Measurements from ENCODE around the gene GAS7.

Gene GAS7

DNA sequence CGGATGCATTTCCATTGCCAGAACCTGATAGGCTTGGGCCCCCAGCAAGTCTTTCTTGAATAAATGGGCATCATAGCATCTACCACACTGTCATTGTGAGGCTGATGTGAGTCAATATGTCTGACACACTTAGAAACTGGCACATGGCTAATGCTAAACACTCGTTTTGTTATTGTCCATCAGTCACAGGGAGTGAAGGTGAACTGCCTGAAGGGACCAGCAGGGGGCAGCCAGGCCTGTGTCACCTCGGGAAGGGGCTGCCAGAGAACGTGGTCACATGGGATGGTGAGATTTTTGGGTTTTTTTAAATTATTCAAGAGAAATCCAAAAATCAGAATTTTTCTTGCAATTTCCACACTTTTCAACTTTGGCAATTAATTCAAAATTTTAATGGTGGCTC is 292.5 kb downstream of the GAS7 start:
- no peak for DNase-seq

- DNase-seq: no peak
Measured at GRCh38 chr17:9905078-9905415, 293.4 kb downstream of the GAS7 start, which contains the start of gene RCVRN. Gene RCVRN, minus strand, starts transcription at chr17:9905271. Its CDS starts 91 bp downstream, at chr17:9905180.

GRCh38 chr17:9904277-9905077 is 293.9 kb downstream of the GAS7 start:
- DNase-seq: no peak

DNA sequence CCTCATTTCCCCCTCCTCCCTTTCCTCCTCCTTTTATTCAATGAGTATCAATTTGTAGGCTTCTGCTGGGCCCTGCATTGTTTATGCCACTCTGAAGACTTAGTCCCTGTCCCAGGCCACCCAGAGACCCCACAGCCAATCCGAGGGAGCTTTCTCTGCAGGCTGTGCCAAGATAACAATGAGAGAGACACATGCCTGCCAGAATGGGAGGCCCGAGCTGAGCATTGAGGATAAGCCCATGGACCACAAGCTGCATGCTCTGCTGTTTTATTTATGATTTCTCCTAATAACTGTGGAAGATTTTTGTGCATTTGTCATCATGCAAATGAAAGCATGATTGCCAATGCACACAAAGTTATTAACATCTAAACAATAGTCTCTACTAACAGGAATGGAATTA is 296.3 kb downstream of the GAS7 start:
- DNase-seq: no peak

DNA sequence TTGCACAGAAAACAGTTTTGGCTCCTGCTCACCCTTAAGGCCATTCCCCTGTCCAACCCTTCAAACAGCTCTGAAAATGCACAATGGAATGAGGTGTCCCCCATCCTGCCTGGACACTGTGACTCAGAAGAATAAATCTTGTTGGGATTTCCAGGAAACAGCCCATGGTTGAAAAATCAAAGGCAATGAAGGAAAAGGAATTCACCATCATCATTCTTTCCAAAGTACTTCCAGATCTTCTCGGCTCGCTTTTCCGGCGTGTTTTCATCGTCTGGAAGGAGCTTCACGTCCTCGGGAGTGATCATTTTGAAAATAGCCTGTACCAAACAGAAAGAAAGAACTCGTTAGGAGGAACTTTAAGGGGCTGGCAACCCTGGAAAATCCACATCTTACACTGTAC is 297.6 kb downstream of the GAS7 start:
- no peak for DNase-seq

- DNase-seq: no peak
Measured at GRCh38 chr17:9900044-9900594, 298.3 kb downstream of the GAS7 start.

DNA sequence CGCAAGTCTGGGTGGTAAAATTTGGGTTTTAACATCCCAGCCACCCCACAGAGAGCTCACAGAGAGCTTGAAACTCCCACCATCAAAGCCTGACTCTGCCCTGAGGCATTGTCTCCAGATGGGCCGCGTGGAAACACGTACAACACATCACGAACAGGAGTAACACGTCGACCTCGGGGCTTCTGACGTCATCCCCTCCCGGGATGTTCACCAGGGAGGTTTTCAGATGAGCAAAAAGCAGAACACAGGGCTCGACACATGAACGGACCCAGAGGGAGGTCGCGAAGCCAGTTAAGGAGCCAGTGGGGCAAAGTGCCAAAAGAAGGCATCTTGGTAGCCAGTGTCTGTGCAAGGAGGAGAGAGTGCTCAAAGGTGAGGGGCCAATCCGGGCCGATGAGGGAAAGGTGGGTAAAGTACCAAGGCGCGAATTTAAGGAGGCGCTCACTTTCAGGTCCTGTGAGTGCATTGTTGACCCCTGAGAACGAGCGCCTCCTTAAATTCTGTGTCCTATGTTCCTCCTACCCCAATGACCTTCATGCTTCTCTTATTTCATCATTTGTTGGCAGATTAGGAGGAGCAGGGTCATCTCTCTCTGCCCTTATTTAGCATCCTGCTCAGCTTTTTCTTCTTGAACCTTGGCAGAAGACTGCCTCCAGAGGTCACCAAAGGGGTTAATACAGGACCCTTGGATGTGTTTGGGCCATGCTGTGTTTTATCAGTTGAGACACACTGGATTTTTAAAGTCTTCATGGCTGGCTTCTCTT is 298.9 kb downstream of the GAS7 start:
- no peak for DNase-seq

DNA sequence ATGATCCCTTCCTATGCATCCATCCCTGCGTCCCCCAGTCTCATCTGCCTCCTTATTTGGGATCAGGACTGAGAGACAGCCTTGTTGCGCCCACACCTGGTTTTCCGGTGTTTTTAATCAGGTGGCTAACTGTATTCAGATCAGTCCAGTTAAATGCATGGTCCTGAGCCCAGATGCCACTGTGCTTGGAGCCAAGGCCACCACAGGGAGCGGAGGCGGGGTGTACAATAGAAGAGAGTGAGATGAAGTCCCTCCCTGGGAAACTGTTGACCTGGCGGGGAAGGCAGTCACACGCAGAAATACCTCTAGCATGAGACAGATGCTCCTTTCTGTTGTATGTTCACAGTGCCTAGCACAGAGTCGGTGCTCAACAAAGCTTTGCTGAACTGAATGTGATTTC is 299.6 kb downstream of the GAS7 start:
- DNase-seq: no peak

GRCh38 chr17:9897372-9897968 is 300.9 kb downstream of the GAS7 start:
- no peak for DNase-seq

GRCh38 chr17:9895923-9896322 is 302.5 kb downstream of the GAS7 start:
- no peak for DNase-seq

GRCh38 chr17:9894231-9894630 is 304.2 kb downstream of the GAS7 start:
- DNase-seq: no peak

DNA sequence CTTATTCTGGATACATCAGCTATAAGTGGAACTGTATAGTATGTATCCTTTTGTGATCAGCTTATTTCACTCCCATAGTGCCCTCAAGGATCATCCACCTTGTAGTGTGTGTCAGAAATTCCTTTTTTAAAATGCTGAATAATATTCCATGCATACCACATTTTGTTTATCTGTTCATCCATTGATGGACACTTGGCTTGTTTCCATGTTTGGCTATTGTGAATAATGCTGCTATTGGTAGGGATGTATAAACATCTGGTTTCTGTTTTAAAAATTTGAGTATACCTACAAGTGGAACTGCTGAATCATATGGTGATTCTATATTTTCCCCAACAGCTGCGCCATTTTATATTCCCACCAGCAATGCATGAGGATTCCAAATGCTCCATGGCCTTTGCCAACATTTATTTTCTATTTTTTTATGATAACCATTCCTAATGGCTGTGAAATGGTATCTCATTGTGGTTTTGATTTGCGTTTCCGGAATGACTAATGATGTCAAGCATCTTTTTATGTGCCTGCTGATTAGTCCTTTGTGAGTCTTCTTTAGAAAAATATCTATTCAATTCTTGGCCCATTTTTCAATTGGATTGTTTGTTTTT is 304.9 kb downstream of the GAS7 start:
- no peak for DNase-seq

GRCh38 chr17:9890124-9890523 is 308.3 kb downstream of the GAS7 start:
- no peak for DNase-seq

DNA sequence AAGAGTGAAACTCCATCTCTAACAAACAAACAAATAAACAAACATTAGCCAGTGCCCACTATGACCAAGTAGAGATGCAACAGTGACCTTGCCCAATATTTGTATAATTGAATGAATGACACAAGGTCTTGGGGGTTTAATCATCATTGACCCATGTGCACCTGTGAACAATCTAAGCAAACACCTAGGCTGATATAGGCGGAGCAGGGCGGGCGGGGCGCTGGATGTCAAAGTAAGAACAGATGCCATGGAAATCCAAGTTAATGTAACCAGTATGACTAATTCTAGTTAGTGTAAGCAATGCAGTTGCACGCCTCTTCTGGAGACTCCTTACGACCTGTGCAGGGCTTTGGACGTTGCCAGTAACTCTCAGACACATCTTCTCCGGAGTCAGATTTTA is 310.9 kb downstream of the GAS7 start:
- DNase-seq: no peak

DNA sequence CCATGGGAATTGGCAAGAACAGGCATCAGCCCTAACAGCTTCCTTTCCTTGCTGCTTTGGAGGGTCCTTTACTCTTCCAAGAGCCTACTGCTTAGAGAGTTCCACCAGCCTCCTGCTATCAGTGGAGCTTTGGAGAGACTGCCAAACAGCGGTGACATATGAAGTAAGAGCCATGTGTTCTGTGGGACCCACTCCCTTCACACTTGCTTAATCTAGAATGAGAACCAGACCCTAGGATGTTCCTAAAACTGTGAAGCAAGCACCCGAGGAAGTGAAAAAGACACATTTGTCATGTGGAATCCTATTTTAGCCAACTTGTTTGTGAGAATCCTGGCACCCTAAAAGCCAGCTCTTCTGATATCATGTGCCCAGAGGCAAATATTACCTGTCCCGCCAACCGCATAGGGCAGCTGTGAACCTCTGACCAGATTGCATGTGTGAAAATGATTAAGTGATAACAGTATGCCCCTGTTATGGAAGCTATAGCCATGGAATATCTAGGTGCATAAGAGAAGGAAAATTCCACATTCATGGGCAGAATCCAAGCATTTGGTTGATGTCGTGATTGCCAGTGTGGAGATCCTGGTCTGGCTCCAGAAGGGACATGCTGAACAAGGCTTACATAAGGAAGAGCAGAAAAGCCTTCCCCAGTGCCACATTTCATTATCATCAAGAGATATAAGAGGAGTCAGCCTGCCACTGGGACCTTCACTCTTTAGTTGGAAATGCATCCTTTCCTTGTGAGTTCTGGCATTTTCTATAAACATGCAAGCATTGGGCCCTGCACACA is 312.1 kb downstream of the GAS7 start:
- no peak for DNase-seq

DNA sequence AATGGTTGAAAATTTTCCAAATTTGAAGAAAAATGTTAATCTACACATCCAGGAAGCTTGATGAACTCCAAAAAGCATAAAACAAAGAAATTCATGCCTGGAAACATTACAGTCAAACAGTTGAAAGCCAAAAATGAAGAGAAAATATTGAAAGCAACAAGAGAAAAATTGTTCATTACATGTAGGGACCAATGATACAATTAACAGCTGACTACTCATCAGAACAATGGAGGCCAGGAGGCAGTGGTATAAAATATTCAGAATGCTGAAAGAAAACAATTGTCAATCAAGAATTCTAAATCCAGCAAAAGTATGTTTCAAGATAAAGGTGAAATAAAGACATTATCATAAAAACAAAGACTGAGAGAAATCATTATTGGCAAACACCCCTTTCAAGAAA is 315.0 kb downstream of the GAS7 start:
- no peak for DNase-seq

DNA sequence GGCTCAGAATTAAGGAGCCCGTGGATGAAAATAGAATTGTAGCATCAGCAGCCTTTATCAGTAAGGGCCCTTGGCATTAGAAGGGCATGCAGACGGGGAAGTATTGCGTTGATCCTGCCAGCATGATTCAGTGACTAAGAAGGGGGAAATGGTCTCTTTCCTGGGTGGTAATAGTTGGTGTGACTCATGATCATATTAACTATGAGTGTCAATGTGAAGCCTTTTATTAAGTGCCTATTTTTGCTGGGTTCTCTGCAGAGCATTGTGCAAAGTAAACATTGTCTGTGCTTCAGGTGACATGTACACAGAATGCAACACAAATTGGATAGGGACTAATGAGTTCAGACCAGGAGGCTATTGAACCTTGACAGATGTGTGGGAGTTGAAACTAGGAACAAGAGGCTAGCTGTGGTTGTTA is 317.8 kb downstream of the GAS7 start:
- no peak for DNase-seq

DNA sequence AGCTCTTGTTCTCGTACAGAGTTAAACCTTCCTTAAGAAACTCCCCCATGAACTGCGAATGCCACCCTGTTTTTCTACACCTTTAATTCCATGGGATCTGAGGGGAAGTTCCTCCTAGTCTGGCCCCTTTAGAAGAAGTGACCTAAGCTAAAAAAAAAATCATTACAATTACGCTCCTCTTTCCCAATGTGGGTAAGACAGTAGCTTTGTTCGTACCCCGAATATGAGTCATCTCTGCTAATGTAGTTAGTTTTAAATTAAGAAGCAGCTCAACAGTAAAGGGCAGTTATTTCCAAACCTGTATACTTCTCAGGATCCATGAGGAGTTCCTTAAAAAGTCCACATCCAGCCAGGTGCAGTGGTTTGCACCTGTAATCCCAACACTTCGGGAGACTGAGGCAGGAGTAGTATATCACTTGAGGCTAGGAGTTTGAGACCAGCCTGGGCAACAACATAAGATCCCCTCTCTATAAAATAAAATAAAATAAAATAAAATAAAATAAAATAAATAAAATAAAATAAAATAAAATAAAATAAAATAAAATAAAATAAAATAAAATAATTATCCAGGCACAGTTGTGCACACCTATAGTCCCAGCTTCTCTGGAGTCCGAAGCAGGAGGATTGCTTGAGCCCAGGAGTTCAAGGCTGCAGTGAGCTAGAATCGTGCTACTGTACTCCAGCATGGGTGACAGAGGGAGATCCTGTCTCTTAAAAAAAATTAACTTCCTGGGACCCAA is 319.4 kb downstream of the GAS7 start:
- no peak for DNase-seq

DNA sequence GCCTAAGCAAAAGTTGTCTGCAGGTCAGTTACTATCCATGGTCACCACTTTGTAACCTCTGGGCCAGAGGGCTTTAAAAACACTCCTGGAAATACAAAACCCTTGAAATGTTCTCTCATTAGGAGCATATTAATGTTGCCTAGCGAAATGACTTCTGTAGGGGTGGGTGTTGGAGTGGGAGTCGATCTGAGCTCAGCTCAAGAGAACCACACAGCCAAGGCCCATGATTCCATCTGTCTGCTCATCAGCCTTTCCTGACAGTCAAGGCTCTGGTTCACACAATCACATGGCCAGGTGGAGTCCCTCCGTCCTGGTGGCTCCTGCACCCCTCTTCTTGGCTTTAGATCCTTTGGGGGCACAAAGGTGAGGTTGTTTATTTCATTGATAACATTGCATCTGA is 320.1 kb downstream of the GAS7 start:
- no peak for DNase-seq

- no peak for DNase-seq
Measured at GRCh38 chr17:9875441-9875840, 323.0 kb downstream of the GAS7 start.

- DNase-seq: no peak
Measured at GRCh38 chr17:9874722-9875121, 323.7 kb downstream of the GAS7 start.

DNA sequence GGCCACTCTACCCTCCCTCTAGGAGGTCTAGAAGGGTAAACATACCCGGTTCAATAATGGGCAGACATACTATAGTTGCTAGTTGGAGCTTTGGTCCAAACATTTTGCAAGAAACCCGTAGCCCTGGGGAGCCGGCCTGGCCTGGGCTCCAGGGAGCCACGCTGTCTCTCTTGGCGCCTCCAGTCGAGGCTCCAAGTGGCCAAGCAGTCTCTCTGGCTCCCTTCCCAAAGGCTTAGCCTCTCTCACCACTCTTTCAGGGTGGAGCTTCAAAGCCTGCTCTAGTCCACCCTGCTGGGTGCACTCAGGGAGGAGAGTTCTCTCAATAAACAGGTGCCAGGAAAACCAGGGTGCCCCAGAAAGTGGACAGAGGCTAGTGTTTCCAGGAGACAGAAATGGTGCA is 325.6 kb downstream of the GAS7 start:
- DNase-seq: no peak
